ENCODE results near the gene CPT2. TPM values are rescaled to one million over a fixed set of nuclear protein-coding genes. Genes with fewer than 3 reads are reported as not detected.
"Not testable (repeated sequence)": the region's sequence is repeated elsewhere in the genome, so short reads cannot be mapped to it uniquely, and the experiment has no call there.

CPT2 gene
- total and polyA plus RNA-seq, 9 donors: 6.7 to 32.1 (median 12.1) TPM

DNA sequence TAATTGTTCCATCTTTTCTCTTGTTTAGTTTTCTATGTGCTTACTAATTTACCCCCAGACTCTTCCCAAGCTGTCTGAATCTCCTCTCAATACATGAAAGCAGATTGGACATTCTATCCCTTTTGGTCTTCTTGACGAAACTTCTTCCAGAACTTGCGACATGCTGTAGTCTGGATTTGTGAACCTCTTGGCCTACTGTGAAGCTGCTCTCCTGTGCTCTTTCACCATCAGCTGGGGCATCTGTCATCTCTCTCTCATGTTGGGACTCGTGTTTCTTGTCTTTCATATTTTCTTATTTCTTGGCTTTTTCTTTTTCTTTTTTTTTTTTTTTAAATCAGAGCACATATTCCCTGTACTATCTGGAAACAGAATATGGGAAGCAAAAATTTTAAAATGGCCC lies 6.8 kb downstream of the CPT2 start:
- peaks cover under 1% of the 10 kb centered on the region for H3K4me1 ChIP-seq (ENCODE audit: insufficient read depth)
- H3K9me3 ChIP-seq: no peaks in the 10 kb centered on the region
- intact Hi-C loops (cut with DNase I): no loop called here
- H3K4me3 ChIP-seq: no peak overlapping the region
- TF ChIP-seq POLR2A (IDR thresholded peaks at IDR 0.05): no peak
- TF ChIP-seq EP300 (IDR thresholded peaks at IDR 0.05): no peak
- TF ChIP-seq, protein P1, sequence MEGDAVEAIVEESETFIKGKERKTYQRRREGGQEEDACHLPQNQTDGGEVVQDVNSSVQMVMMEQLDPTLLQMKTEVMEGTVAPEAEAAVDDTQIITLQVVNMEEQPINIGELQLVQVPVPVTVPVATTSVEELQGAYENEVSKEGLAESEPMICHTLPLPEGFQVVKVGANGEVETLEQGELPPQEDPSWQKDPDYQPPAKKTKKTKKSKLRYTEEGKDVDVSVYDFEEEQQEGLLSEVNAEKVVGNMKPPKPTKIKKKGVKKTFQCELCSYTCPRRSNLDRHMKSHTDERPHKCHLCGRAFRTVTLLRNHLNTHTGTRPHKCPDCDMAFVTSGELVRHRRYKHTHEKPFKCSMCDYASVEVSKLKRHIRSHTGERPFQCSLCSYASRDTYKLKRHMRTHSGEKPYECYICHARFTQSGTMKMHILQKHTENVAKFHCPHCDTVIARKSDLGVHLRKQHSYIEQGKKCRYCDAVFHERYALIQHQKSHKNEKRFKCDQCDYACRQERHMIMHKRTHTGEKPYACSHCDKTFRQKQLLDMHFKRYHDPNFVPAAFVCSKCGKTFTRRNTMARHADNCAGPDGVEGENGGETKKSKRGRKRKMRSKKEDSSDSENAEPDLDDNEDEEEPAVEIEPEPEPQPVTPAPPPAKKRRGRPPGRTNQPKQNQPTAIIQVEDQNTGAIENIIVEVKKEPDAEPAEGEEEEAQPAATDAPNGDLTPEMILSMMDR (IDR thresholded peaks at IDR 0.05): no peak
- 97 to 98% (median 97%) methylated on average over 3 of the region's 3 CpGs for WGBS, 3 donors
- H3K27ac ChIP-seq: no peak overlapping the region
- H3K36me3 ChIP-seq: no peaks in the 10 kb centered on the region
- no peak for DNase-seq
- no peaks in the 10 kb centered on the region for H3K27me3 ChIP-seq

DNA sequence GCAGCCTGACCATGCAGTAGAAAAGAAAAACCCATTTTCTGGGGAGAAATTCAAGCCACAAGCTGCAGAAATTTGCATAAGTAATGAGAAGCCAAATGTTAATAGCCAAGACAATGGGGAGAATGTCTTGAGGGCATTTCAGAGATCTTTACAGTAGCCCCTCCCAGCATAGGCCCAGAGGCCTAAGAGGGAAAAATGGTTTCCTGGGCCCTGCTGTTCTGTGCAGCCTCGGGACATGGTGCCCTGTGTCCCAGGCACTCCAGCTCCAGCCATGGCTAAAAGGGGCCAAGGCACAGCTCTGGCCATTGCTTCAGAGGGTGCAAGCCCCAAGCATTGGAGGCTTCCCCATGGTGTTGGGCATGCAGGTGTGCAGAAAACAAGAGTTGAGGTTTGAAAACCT lies 8.9 kb downstream of the CPT2 start:
- intact Hi-C loops (cut with DNase I); H3K4me3 ChIP-seq; H3K27me3 ChIP-seq; H3K9me3 ChIP-seq; H3K36me3 ChIP-seq; H3K4me1 ChIP-seq (ENCODE audit: insufficient read depth); DNase-seq; H3K27ac ChIP-seq: not testable (repeated sequence)
- WGBS, 3 donors: 78 to 100% (median 93%) methylated on average over 1 of the region's 1 CpG

DNA sequence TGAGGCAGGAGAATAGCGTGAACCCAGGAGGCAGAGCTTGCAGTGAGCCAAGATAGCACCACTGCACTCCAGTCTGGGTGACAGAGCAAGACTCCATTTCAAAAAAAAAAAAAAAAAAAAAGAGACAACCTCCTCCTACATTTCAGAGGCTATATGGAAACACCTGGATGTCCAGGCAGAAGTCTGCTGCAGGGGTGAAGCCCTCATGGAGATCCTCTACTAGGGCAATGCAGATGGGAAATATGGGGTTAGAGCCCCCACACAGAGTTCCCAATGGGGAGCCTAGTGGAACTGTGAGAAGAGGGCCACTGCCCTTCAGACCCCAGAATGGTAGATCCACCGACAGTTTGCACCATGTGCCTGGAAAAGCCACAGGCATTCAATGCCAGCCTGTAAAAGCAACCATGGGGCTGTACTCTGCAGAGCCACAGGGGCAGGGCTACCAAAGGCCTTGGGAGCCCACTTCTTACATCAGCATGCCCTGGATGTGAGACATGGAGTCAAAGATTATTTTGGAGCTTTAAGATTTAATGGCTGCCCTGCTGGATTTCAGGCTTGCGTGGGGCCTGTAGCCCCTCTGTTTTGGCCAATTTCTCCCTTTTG lies 9.6 kb downstream of the CPT2 start:
- H3K27ac ChIP-seq; H3K4me1 ChIP-seq (ENCODE audit: insufficient read depth); H3K36me3 ChIP-seq; H3K9me3 ChIP-seq; intact Hi-C loops (cut with DNase I); DNase-seq; H3K27me3 ChIP-seq; H3K4me3 ChIP-seq: not testable (repeated sequence)
- 98 to 100% (median 99%) methylated on average over 3 of the region's 3 CpGs for WGBS, 3 donors

- 35 to 100% (median 100%) methylated on average over 1 of the region's 1 CpG for WGBS, 3 donors
- Histone ChIP-seq H3K36me3 (peaks cover 2% of the 10 kb centered on the region), H3K9me3 (no peaks in the 10 kb centered on the region), H3K27ac (no peak overlapping the region), H3K27me3 (no peaks in the 10 kb centered on the region), H3K4me3 (no peak overlapping the region), H3K4me1 (ENCODE audit: insufficient read depth) (no peaks in the 10 kb centered on the region)
- intact Hi-C loops (cut with DNase I): no loop called here
- DNase-seq: no peak
- TF ChIP-seq, protein P1 (IDR thresholded peaks at IDR 0.05): no peak
- TF ChIP-seq EP300 (IDR thresholded peaks at IDR 0.05) (no peak), POLR2A (IDR thresholded peaks at IDR 0.05) (no peak)
Measured at GRCh38 chr1:53206735-53207379, 10.2 kb downstream of the CPT2 start.

- 82 to 95% (median 83%) methylated on average over 1 of the region's 1 CpG for WGBS, 3 donors
- TF ChIP-seq POLR2A (IDR thresholded peaks at IDR 0.05): no peak
- TF ChIP-seq, protein P1 (IDR thresholded peaks at IDR 0.05): no peak
- no peak for TF ChIP-seq EP300 (IDR thresholded peaks at IDR 0.05)
- Histone ChIP-seq H3K36me3 (peaks cover 2% of the 10 kb centered on the region), H3K4me1 (ENCODE audit: insufficient read depth) (no peaks in the 10 kb centered on the region), H3K27ac (no peak overlapping the region), H3K9me3 (no peaks in the 10 kb centered on the region), H3K27me3 (no peaks in the 10 kb centered on the region), H3K4me3 (no peak overlapping the region)
- intact Hi-C loops (cut with DNase I): no loop called here
- no peak for DNase-seq
Measured at GRCh38 chr1:53207726-53208125, 11.1 kb downstream of the CPT2 start.
